ENCODE measurements around the gene PTPRH.

- no peak for TF ChIP-seq POLR2A (IDR thresholded peaks at IDR 0.05; ENCODE audit: low read depth, low read length)
- no peak for TF ChIP-seq POLR2AphosphoS5 (IDR thresholded peaks at IDR 0.05; ENCODE audit: low read depth, low read length)
- TF ChIP-seq SPI1 (IDR thresholded peaks at IDR 0.05; ENCODE audit: low read depth, low read length), result no peak
- no peak for TF ChIP-seq TAF1 (IDR thresholded peaks at IDR 0.05; ENCODE audit: low read depth, low read length)
- TF ChIP-seq POU2F2 (IDR thresholded peaks at IDR 0.05; ENCODE audit: low read depth, low read length), result no peak
Observed at GRCh38 chr19:55206664-55207500, 2.4 kb downstream of the PTPRH start.
